GM12872 (cell line): Measurements from ENCODE around the gene GFOD1.

Experiments used
- CTCF ChIP-seq: IDR thresholded peaks from 3 replicates; pipeline ENCODE4 v1.5.1; 2011; ENCODE audit warnings: low read depth, mild to moderate bottlenecking, low read length, moderate library complexity; ENCODE audit not compliant: insufficient read depth

Gene GFOD1

DNA sequence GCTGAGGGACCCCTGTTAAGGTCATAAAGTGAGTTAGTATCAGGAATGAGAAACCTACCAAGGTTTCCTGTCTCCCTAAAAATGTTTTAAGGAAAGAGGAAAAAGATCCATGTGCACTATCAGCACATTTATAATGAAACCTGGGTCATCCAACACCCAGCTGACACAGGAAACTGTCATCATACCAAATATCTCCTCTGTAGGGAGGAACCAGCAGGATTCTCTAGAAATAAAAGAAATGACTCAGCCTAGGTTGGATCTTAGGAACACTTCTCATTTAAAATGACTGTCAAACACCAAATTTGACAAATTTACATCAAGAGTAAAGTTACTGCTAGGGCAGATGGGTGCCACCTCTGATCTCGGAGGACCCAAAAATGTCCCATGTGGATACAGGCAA is 21.7 kb downstream of the GFOD1 start:
- TF ChIP-seq CTCF = no peak

DNA sequence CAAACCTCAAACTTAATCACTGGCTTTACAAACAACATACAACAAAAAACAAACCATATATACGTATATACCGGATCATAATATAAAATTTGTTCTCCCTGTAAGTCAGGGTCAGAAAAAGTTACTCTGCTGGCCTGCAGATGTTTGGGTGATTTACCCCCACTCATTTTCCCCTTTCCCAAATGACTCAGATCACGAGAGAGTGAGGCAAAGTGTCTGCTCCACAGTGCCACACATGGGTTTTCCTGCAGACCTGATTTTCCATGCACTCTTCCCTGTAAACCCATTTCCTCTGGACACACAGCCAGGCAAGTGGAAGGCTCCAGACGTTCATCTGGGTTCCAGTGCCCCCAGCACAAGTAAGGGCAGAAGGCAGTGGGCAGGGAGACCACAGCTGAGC is 23.5 kb downstream of the GFOD1 start:
- TF ChIP-seq CTCF = no peak

DNA sequence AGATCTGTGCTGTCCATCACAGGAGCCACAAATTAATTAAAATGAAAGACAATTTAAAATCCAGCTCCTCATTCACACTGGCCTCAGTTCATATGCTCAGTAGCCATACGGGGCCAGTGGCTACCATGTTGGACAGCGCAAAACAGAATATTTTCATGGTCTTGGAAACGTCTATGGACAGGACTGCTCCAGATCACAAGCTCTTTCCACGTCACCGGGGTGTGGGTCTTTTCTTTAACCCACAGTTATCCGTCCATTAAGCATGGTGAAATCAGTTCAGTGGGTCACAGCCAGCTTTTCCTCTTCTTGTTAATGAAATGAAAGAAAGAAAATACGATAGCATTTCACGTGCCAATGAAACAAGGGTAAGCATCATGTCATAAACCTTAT is 24.1 kb downstream of the GFOD1 start:
- TF ChIP-seq CTCF = no peak

DNA sequence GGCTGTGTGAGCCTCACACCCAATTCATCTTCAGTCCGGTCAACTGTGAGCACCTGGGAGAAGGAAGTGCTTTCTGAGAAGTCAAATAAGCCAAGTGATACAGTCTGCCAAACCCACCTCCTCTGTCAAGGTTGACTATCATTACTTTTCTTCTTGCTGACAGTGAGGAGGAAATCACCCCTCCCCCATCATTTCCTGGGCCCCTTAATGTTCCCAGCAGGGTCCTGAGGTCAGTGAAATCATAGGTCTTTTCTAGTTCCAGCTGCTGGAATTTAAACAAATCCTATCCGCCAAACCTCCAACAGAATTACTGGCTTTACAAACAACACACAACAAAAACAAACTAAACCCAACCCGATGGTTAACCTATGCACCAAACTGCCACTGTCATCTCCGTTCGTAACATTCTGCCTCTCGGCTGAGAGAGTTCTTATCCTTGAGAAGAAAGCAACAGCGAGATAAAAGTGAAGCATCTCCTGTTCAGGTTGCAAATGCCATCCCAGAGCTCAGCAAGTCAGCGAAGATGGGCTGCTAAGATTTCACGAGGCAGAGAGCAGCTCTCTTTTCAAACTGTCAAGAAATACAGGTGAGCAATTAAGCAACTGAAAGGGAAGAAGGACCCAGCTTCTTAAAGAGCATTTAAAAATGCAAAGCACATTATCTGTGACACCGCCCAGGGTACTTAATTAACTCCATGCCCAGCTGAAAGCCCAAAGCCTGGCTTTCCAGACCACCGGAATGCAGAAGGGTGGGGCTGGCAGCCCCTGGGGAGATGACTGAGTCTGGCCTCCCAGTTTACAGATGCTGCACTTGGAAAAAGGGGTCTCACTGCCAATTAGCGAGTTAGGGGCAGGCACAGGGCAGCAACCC is 24.7 kb downstream of the GFOD1 start:
- TF ChIP-seq CTCF = no peak

DNA sequence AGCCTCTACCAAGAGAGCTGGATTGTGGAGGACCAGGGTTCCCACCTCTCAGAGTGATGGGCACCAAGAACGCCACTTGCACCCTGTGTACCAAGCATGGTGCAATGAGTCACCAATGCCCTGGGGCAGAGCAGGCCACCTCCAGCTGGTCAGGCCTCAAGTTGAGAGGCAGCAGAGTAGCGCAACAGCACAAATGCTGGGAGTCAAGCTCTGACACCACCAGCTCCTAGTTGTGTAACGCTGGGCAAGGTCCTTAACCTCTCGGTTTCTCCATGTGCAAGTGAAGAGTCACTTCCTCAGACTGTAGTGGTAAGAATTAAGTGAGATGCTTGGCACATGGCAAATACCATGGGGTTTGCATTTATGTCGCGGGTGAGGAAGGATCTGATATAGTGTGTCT is 25.6 kb downstream of the GFOD1 start:
- no peak for TF ChIP-seq CTCF

- no peak for TF ChIP-seq CTCF
These were observed 26.1 kb downstream of the GFOD1 start for GRCh38 chr6:13461307-13461706.

- TF ChIP-seq CTCF = no peak
These were observed 29.8 kb downstream of the GFOD1 start for GRCh38 chr6:13457577-13457976.
